Amniotic stem cell (primary cell): ENCODE results near the gene C9orf50.
"Not testable (repeated sequence)": the region's sequence is repeated elsewhere in the genome, so short reads cannot be mapped to it uniquely, and the experiment has no call there.

Experiments used
- DNase-seq: peaks from one replicate; lab custom pipeline; 2025; lab: John Stamatoyannopoulos, UW

Gene C9orf50

DNA sequence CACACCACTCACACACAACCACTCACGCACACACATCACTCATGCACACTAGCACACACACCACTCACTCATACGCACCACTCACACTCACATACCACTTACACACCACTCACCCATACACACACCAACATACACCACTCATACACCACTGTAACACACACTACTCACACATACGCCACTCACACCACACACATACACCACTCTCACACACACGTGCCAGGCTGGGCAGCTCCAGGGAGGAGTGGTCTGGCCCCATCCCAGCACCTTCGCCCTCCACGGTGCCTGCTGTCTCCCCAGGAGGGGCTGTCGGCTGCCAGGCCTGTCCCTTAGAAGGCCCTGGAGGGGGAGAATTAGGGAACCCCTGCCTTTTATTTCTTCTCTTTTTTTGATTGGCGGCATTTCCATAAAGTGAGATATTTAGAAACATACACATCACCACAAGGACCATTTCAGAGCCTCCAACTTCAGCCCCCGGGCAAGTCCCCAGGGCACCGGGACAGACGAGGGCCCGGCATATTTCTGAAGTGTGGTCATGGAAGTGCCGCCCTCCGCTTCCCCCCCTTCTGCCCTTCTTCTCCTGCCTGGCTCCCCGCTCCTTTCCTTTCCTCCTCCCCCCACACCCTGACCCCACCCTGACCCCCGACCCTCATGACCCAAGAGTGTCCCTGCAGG lies 27.3 kb upstream of the C9orf50 start:
- DNase-seq = no peak

DNA sequence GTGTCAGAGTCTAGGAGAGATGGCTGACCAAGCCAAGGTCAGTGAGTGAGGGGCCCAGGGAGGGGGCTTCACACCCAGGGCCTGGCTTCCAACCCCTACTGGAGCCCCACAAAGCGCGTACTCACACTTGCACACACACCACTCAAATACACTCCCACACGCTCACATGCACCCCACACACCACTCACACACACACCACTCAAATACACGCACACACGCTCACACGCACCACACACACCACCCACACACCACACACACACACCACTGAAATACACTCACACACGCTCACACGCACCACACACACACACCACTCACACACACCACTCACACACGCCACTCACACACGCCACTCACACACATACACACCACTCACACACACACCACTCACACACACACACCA lies 26.7 kb upstream of the C9orf50 start:
- no peak for DNase-seq

DNA sequence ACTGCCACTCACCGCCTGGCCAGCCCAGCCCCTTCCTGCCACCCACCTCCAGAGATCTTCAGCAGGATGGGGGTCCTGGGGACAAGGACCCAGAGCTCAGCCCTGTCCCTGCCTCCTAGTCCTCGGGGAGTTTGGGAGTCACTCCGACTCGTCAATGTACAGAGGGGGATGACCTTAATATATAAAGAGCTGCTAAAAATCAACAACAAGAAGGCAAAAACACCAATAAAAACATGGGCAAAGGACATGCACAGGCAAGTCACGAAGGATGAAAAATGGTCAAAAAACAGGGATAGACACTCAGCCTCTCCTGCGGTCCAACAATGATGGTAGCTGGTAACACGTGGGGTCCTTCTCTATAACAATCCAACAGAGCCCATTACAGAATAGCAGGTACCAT lies 25.8 kb upstream of the C9orf50 start:
- DNase-seq = no peak

DNA sequence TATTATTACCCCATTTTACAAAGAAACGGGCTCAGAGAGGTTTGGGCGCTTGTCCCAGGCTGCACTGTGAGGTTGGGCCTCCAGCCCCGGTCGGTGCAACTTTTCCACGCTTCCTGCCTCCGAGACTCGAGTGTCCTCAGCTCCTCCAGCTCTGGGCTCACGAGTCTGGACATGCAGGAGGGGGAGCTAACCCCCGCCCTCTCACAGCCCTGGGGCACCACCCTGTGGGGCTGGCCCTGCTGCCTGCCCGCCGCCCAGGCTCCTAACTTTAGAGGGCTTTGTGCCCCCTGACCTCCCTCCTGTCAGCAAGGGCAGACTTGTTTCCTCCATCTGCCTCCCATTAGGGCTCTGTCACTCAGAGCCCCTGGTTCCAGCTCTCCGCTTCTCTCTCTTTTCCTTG lies 25.4 kb upstream of the C9orf50 start:
- no peak for DNase-seq

DNA sequence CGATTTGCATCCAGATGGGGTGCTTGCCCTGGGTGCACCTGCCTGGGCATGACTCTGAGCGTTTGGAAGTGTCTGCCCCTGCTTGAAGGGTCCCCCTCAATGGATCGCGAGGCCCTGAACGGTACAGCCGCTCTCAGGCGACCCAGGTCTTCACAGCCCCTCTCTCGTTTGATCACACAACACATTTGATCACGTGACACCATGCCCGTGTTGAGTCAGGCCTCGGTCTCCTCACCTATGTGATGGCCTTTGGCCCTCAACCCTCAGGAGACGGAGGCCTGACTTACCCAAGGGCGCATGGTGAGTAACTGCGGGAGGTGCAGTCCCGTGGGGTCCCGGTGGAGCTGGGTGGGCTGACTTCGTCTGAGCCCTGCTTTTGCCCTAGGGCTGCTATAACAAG lies 24.0 kb upstream of the C9orf50 start:
- no peak for DNase-seq

DNA sequence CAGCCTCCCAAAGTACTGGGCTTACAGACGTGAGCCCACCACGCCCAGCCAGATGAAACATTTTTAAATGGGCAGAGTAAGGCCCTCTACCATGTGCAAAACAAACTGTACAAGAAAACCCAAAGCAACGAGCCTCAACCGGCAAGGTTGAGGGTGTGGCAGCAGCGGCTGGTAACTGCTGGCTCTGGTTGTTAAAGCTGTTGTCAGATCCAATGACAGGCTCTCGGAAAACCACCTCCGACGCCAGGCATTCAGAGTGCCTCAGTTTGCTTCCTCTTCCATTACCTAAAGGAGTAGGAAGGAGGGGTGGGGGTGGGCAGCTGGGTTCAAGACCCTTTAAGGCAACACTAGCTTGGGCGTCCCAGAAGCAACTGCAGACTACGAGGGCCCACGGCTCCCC lies 23.5 kb upstream of the C9orf50 start:
- no peak for DNase-seq

DNA sequence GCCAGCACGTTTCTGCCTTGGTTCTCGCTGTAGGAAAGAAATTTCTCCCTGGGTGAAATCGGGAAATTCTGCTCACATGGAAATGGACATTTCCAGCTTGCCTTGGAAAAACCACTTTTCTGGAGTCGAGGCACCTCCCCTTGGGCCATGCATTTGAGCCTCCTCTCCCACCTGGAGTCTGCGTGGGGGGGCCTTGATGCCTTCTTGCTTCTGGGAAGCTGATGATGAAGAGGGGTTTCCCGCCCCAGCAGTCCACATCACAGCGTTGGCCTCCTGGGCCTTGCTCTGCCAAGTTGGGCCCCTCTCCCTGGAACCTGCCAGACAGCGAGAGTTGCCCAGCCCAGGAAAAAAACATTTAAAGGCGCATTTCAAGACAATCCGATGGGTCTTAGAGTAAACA lies 22.8 kb upstream of the C9orf50 start:
- no peak for DNase-seq

DNA sequence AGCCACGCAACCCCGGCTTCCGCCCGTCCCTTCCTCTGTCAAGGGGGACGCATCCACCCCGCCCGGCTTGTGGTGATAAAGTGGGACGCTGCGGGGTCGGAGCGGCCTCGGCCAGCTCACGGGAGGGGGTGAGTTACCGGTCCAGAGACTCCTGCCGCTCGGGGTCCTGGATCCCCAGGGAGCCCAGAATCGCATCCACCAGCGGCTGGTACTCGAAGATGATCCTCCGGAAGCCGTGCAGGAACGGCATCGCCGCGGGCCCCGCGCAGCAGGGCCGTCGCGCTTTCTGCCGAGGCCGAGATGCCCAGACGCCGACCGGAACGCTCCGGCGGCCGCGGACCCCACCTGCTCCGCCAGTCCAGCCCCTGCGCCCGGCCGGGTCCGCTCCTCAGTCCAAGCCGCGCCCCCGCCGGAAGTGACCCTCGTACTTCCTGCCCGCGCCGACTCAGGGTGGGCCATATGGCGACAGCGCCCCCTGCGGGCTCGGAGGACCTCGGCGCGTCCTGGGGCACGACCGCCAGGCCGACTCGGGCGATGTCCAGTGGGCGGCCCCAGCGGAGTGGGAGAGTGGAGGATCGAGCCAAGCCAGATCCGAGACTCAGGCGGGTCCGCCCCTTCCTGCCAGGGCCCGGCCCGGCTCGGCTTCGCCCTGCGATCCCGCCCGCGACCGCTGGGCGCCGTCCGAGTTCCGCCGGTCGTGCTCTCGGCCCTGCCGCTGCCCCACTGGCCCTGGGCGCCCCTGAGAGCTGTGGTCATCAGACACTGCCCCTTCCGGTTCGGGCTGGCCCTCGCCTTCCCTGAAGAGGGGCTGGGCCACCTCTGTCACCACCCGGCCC lies 21.1 kb upstream of the C9orf50 start, which contains the start of gene ASB6:
TSS of gene ASB6 (minus strand) at position 402 of the 836 bp plus-strand sequence. CDS start at position 250, 152 bp downstream.
- peak; percentile 93 for DNase-seq

DNA sequence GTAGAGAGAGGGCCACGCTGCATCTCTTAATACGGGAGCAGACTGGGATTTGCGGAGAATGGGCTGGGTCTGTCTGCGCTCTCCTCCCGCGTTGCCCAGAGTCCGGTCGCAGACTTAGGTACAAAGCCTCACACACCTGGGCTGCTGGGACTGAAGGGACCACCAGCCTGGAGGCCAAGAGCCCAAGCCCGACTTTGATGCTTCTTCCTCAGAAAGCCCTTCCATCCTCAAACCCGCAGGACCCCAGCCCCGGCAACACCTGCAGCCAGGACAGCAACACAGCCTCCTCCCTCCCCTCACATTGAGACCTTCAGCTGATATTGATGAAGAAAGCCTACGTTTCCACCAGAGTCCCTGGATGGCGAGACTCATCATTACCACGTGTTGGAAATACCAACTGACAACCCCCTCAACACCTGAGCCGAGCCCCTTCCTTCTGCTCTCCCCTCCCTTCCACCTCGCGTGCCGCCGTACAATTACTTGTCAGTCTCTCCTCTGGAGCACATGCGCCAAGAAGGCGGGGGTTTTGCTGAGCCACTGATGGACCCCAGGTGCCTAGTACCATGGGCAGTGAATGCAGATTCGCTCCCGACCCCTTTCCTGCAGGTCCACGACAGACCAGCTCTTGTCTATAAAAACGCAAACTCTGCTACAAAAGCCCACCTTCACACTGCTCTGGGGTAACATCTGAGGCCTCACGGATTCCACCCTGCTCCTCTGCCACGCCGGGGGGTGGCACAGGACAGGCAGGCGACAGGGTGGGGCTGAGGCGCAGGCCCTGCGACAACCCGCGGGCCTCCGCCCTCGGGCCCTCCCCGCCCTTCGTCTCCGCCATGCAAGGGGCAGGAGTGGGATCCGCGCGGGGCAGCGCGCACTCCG lies 20.2 kb upstream of the C9orf50 start:
- no peak for DNase-seq

DNA sequence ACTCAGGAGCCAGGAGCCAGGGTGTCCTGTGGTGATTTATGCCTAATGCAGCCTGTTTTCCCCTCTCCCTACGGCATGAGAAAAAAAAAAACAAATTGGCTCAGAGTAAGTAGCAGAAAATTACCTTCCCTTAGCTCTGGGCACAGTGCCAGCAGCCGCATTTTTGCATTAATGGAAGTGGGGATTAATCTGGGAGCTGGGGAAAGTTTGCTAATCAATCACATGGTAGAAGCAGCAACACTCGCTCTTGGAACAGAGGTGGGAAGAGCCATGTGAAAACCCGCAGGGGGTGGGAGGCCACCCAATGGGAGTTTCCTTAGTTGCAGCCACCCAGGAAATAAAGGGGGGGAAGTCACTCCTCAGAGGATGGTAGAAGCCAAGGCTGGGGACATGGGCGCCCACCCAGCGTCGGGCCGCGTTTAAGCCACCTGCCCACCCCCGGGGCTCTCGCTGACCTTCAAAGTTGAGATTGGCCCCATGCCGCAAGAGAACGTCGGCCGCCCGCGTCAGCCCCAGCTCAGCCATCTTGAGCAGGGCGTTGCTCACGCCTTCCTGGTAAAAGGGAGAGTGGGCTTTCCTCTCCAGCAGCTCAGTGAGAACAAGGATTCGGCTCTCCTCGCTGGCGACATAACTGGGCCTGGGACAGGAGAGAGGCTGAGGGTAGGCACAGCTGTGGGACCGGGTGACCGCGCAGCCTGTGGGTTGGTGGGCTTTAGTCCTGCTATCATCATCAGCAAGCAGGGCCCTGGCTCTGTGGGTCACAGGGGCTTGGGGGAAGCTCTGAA lies 19.4 kb upstream of the C9orf50 start:
- no peak for DNase-seq

DNA sequence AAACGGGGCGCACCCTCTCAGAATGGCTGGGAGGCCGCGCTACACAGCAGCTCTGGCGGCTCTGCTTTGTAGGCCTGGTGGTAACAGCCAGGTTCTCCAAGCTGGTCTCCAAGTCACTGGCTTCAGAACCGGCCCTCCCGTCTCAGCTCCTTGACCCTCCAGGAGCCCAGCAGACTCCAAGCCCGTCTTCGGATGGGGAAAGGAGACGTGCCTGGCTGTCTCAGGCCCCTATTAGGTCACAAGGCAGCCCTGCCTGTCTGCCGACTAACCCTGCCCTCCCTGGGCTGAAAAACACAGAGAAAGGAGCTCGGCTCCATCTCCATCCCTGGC lies 18.8 kb upstream of the C9orf50 start:
- no peak for DNase-seq

DNA sequence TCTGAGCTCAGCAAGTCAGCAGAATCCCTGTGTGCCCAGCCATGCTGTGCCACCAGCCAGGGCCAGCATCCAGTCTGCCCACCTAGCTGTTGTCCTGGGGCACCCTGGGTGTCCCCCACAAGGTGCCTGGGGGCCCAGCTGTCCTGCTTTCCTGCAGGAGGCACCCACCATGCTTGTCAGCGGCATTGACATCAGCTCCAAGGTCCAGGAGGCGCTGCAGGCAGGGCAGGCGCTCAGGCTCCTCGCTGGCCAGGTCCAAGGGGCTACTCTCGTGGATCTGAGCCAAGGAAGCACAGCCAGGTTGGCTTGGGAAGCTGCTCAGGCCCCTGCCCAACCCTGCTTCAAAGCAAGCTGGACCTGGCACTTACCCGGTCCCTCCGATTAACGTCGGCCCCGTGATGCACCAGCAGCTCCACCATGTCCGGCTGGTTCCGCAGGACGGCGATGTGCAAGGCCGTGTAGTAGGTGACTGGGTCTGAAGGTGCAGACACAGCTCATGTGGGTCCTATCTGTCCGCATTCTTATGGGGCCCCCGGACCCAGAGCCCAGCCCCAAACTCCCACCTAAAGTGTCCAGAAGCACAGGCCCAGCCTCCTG lies 18.2 kb upstream of the C9orf50 start:
- no peak for DNase-seq

DNA sequence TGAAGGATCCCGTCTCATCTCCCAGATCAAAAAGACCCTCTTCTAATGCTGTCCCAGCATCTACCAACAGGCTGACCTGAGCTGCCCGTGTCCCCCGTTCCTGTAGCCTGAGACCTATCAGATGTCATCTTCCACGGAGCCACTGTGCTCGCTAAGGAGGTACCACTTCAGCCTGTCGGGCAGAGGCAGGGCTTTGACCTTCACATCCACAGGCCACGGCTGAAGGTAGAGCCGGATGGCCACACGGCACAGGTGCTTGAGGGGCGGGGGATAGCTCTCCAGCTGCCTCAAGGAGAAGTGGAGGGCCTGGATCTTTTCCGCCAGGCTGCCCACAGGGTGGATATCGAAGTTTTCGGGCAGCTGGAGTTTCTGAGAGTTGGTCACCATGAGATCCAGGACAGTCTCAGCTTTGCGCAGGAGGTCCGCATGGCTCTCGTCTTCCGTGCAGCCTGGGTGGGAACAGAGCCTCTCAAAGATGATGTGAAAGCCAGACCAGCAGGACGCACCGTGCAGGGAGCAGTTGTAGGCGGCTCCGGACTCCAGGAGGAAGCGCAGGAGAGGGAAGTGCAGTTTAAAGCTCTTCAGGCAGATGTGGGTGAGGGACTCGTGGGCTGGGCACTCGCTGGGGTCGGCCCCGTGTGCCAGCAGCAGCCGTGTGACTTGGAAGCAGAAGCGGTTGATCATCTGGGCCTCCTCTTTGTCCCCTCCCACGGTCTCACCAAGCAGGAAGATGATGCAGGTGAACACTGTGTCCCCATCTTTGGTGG lies 17.0 kb upstream of the C9orf50 start:
- DNase-seq = no peak

DNA sequence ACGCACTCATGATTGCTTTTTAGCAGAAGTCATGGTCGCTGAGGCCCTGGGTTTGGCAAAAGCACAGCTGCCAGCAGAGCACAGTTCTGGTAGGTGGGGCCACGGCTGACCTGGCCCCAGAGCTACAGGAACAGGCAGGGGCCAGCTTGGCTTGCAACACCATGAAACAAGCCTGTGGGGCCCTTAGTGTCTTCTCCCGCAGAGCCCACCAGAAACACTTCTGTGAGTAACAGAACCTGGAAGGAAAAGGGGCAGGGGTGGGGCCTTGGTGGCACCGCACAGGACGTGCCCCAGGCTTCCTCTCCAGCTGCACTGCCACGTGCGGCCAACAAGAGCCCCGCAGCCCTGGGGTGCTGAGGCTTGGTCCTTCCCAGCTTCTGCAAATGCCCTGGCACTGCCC lies 16.2 kb upstream of the C9orf50 start:
- no peak for DNase-seq

DNA sequence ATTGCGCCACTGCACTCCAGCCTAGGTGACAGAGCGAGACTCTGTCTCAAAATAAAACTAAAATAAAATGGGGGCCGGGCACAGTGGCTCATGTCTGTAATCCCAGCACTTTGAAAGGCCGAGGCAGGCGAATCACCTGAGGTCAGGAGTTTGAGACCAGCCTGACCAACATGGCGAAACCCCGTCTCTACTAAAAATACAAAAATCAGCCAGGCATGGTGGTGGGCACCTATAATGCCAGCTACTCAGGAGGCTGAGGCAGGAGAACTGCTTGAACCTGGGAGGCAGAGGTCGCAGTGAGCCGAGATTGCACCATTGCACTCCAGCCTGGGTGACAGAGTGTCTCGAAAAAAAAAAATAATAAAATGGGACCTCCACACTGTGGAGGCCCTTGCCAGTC lies 15.4 kb upstream of the C9orf50 start:
- DNase-seq = not testable (repeated sequence)

DNA sequence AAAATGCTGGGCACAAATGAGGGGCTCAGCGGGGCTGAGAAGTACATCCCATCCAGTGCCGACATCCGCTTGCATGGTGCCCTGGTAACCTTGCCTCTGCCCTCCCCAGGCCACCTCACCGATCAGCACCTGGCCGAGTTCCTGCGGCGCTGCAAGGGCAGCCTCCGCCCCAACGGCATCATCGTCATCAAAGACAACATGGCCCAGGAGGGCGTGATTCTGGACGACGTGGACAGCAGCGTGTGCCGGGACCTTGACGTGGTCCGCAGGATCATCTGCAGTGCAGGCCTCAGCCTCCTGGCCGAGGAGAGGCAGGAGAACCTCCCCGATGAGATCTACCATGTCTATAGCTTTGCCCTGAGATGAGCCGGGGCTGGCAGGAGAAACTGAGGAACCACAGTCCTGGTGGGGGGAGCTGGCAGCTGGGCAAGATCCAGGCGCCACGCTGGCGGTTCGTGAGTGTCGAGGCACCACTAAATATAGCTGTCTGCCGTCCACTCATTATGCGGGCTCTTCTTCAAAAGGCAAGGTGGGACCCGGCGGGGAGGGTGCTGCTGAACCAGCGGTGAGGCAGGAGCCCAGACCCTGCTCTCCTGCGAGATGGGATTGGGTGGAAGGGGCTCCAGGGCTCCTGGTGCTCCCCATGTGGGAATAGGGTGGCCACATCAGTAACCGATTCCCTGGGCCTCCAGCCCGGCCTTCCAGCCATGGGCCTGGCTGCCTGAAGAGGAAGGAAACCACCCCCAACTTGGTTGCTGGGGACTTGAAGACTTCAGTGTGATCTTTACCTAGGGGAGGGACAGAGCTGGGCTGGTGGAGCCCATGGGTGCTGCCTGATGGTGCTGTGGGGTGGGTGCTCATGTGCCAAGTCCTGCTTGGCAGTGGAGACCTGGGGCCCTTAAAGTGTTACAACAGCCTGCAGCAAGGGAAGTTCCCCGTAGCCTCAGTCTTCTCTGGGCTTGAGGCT lies 14.5 kb upstream of the C9orf50 start:
- DNase-seq = no peak

DNA sequence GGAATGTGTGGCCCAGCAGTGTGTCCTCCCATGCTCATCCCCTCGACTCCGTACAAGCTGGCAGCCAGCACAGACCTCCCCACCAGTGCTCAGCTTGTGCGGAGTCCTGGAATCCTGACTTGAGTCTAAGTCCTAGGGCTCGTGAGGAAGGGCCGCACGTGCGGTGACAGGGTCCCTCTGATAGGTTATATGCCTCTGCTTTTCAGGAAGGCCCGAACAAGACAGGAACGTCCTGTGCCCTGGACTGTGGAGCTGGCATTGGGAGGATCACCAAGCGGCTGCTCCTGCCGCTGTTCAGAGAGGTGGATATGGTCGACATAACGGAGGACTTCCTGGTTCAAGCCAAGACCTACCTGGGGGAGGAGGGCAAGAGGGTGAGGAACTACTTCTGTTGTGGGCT lies 12.9 kb upstream of the C9orf50 start:
- no peak for DNase-seq

DNA sequence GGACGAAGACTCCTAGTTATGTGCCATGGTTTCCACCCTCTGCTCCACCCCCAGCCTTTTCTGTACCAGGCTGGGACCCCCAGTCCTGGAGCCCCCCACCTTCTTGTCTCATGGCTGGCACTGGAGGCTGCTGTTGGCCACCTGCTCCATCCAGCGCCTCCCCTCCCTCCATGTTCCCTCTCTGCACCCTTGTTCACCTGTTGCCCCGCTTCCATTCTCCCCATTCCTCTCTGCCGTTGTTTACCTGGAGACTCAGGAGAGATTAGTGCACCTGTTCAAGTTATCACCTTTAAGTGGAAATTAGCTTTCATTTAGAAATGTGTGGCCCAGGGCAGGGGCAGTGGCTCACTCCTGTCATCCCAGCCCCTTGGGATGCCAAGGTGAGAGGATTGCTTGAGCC lies 12.3 kb upstream of the C9orf50 start:
- no peak for DNase-seq

DNA sequence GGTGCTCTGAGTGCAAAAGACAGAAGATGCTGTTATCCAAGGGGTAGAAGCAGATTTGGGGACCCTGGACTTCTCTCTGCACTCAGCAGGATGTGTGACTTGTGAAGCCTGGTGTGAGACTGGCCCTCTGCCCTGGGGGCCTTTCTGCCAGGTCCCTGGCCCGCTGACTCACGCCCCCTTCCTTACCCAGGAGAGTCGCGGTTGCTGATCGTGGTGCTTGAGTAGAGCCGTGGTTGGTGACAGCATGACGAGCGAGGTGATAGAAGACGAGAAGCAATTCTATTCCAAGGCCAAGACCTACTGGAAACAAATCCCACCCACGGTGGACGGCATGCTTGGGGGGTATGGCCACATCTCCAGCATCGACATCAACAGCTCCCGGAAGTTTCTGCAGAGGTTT lies 11.6 kb upstream of the C9orf50 start:
- DNase-seq = no peak
